NAMALWA (cell line): ENCODE data around the gene MCFD2.
A peak's percentile ranks its signal among the peaks of the same experiment; 100 is the strongest.

Source experiments
- DNase-seq: peaks from one replicate; pipeline ENCODE4 v3.0.0-alpha.2; 2015; ENCODE audit warnings: low spot score

MCFD2 gene

DNA sequence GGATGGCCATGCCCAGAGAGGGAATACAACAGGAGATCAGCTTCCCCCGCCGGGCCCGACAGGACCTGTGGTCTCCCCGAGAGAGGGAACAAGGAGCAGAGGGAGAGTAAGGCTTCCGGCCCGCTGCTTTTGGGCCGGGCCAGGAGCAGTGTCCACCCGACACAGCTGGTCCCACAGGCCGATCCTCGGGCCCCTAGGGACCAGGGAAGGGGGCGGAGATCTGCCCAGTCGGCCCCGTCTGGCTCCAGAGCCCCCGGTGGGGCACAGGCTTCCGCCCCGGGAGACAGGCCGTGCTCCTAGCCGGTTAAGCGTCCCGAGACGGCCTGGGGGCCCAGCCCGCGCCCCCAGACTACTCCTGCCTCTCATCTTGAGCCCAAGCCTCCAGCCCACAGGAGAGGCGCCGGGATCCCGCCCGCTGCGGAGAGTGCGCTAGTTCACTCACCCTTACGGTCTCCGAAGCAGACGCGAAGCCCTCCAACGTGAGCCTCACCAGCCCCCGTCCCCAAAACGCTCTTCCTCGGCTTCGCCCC lies at the start of gene MCFD2:
Gene MCFD2 (minus strand): TSS at position 526 of the 530 bp plus-strand sequence. CDS start 6,635 bp downstream, outside the sequence.
- DNase-seq: no peak

- no peak for DNase-seq
Measured at GRCh38 chr2:46964835-46965560, 49.4 kb upstream of the MCFD2 start.

- DNase-seq: no peak
Measured at GRCh38 chr2:46963941-46964673, 48.5 kb upstream of the MCFD2 start.

- no peak for DNase-seq
Measured at GRCh38 chr2:46963210-46963609, 47.6 kb upstream of the MCFD2 start.

DNA sequence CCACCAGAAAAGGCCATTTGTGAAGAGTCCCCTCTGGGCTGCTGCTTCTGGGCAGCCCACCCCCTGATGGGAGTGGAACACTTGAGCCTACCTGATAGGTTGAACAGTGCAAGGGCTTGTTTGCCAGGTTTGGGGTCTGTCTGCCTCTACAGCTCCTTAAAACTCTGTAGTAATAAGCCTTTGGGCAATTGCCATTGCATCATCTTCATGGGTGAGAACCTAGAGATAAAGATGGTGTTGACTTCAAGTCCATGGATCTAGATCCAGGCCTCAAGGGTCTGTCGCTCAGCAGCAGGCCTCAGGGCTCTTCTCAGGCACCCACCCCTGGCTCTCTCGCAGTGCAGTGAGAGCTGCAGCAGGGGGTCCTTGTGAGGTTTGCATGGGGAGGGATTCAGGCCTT lies 47.1 kb upstream of the MCFD2 start:
- no peak for DNase-seq

DNA sequence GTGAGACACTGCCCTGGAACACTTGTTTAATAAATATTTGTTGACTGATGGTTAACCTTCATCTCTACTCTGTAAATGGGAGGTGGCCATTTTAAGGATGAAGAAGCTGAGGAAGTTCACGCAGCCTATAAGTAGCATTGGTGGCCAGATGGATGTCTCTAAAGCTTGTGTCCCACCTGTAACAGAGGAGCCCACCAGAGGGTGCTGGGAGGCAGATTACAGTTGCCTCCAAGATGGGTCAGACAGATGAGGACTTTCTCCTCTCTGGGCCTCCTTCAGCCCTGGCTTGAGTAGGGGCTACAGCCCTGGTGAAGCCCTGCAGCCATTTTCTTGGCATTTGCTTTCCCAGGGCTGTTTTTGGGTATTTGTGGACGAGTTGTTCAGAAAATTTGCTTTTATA lies 45.0 kb upstream of the MCFD2 start:
- peak; percentile 47 for DNase-seq

- no peak for DNase-seq
Measured at GRCh38 chr2:46958431-46959017, 42.9 kb upstream of the MCFD2 start.

DNA sequence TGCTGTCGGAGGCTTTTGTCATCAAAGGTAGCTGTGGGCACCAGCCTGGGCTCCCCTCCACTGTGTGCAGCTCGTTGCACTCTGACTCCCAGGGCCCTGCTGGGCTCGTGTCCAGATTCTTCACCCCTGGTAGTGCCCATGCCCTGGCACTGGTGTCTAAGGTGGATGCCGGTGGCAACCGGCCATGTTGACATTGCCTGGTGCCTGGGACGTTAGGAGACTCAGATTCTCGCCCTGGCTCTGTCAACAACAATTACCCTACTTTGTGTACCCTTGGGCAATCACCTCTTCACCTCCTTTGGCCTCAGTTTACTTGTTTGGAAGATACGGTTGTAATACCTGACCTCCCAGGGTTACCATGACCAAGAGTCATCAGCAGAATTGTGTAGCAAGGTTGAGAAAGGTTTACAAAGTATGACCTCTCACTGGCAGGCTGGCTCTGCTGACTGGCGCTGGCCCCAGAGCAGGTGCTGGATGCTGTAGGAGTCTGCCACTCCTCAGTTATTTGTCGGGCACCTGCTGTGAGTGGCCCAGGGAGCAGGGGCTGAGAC lies 41.5 kb upstream of the MCFD2 start:
- no peak for DNase-seq

- no peak for DNase-seq
Measured at GRCh38 chr2:46955764-46956163, 40.2 kb upstream of the MCFD2 start.

GRCh38 chr2:46954951-46955571 lies 39.5 kb upstream of the MCFD2 start:
- no peak for DNase-seq

- DNase-seq: no peak
Measured at GRCh38 chr2:46952171-46952570, 36.6 kb upstream of the MCFD2 start.

DNA sequence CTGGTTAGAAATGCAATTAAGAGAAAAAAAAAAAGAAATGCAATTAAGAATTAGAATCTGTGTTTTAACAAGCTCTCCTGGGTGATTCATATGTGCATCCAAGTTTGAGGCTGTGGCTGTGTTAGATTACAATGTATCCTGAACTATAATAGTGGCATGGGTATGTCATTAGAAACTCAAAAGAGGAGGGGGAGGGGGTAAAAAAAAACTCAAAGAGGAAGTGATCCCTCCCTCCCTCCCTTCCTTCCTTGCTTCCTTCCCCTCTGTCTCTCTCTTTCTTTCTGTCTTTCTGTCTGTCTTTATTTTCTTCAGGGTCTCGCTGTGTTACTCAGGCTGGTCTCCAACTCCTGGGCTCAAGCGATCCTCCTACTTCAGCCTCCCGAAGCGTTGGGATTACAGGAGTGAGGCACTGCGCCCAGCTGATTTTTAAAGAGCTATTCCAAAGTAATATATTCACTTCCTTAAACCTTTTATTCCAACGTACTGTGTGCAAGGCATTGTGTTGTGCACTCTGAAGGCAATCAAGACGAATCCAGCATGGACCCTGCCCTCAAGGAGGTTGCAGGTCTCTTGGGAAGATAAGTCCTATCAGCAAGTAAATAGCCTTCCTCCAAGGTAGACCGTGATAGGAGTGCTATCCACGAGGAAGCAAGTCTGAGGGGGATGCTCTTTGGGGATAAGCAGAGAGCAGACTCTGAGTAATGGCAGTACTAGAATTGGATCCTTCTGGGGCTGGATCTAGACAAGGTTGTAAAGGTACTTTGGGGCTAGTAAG lies 35.9 kb upstream of the MCFD2 start:
- no peak for DNase-seq

- DNase-seq: no peak
Measured at GRCh38 chr2:46950314-46950713, 34.7 kb upstream of the MCFD2 start.

DNA sequence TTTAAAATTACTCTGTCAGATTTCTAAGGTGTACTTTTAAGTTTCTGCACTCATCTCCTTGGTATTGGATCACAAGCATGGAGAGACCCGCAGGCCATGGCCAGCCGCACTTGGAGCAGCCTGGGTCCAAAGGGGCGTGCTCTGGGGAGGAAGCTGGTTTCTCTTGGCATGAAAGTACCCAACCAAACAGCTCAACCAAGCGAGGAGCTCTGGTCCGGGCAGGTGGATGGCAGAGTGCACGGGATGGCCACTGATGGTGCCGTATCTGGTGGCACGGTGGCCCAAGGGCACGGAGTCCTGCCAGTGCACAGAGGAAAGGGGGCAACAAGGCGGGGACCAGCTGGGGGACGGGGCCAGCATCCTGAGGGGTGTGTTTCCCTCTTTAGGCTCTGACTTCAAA lies 32.2 kb upstream of the MCFD2 start:
- no peak for DNase-seq

DNA sequence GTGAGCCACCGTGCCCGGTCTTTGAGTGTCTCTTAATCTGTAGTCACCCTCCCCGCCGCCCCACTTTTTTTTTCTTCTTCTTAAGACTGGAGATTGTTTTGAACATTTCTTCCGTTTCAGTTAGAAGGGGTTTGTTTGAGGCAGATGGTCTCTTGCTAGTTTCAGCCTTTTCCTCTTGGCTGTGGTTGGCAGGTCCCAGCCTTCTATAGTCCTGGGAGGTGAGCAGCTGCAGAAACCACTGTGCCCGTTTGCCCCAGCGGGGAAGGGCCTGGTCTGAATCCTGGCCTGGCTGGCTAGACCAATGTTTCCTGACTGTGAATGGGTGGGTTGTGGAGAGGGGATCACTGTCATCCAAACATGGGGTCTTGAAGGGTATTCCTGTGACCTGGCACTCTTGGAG lies 30.1 kb upstream of the MCFD2 start:
- DNase-seq: peak; percentile 17

GRCh38 chr2:46943881-46944798 lies 28.5 kb upstream of the MCFD2 start:
- DNase-seq: peak; percentile 42

DNA sequence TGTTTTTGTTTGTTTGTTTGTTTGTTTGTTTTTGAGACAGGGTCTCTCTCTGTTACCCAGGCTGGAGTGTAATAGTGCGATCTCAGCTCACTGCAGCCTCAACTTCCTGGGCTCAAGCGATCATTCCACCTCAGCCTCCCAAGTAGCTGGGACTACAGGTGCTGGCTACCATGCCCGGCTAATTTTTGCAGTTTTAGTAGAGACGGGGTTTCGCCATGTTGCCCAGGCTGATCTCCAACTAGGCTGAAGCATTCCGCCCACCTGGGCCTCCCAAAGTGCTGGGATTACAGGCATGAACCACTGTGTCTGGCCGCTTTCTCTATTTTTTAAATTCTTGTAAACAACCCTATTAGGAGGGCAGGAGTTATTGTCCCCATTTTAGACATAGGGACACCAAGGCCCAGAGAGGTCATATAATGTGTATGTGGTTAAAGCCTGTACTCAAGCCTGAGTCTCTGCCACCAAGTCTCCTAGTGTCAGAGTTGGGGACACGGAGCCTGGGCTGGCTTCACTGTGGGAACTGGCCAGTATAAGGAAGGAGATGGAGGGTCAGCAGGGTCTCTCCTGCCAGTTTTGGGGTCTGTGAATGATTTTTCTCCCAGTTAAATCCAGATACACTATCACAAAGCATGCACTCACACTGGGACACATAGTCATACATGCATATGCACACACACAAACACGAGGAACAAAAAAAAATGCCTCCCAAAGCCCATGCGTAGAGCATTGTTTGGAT lies 27.5 kb upstream of the MCFD2 start:
- peak; percentile 30 for DNase-seq

DNA sequence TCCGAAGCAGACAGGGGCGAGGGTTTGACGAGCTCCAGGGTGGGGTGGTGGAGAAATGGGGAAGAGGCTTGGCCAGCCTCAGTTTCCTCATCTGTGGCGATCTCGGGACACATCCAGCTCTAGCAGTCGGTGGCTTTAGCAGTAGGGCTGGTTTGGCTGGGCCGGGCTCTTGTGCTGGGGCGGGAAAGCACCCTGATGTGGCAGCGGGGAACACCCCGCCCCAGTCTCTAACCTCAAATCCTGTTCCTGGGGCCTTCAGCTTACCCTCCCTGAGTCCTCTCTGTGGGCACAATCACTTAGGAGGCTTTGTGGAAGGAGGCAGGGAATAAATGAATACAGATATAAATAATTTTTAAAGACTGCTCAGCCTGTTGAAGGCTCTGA lies 26.5 kb upstream of the MCFD2 start:
- DNase-seq: peak; percentile 69

DNA sequence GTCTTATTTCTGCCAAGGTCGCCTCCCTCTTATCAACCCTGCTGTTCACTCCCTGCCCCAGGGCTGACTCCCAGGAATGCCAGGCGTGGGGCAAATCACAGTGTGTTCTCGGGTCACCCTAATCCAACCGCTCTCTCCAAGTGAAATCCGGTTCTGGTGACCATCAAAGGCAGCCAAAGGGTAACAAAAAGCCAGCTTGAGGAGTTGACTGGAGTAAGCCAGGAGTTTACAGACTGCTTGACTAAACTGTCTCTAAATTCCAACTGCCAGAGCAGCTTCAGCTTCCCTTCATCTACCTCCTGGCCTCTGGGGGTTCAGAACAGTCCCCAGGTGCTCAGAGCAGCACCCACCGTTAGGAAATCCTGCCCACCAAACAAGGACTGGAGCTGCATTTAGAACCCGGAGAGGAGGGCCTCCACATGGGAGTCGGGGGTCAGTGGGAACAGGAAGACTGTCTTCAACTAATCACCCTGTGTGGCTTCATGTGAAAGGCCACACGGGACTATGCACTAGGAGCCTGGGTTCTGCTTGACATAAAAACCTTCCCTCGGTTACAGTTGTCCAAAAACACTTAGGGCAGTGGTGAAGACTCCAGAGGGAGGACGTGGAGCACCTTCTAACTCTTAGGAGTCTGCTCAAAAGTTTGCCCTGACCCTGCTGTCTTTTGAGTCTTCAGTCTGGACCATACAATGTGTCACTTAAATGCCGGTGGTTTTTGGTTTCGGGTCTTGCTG lies 24.2 kb upstream of the MCFD2 start:
- no peak for DNase-seq
